Cardiac septum (tissue), 1 donor: ENCODE data around the gene LPP. TPM values are rescaled to one million over a fixed set of nuclear protein-coding genes. Genes with fewer than 3 reads are reported as not detected.

Source experiments
- DNase-seq: peaks from one replicate; pipeline ENCODE4 v3.0.0-alpha.2; 2020; ENCODE audit warnings: low spot score
- intact Hi-C: fragments of 100-400 bp; cut with DNase I; formaldehyde crosslinking; loops from one replicate; pipeline ENCODE4 v1.14.0; 2022
- total RNA-seq: library from RNA; stranded (reverse); fragmentation: NEBNext Ultra II Directional; extraction: Animal tissue kit (Norgen Biotek cat#: 25700); gene quantifications from one replicate; pipeline ENCODE4 v1.2.1, GENCODE V29; 2021
- donor health status: DM: no; HTN: no; CAD: no.

The LPP gene
- total RNA-seq, 1 donor from 2014 or later: 145 TPM

DNA sequence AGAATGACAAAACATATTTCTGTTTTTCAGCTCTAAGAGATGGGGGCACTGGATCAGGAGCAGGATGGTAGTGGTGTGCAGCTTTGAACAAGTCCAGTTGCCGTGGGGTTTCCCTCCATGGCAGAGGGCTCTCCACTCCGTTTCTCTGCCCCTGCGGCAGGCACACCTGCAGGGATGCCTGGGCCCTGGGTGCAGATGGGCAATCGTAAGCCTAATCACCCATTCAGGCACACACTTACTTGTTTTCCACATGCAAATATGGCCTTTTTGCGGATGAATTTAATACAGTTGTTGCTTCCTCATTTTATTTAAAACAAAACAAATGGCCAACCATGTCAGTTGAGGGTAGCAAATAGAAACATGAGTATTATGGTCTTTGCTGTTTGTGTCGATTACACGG lies 85.1 kb downstream of the LPP start:
- DNase-seq: no peak
- intact Hi-C loops: no loop called here

DNA sequence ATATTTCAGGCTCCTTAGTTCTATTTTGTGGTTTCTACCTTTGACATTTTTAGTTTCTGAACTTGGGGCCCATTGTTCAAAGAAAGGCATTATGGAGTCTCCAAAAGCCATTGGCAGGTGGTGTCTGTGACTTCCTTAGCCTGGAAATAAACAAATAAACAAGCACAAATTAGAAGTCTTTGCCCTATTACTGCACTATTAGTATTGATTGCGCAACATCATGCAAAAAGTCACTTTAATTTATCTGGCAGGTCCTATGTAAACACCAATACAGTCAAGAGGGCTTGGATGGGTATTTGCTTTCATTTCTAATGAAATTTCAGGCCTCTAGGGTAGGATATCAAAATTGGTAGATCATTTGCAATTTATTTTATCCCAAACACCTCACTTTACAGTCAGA lies 85.6 kb downstream of the LPP start:
- no peak for DNase-seq
- intact Hi-C loops: no loop called here

DNA sequence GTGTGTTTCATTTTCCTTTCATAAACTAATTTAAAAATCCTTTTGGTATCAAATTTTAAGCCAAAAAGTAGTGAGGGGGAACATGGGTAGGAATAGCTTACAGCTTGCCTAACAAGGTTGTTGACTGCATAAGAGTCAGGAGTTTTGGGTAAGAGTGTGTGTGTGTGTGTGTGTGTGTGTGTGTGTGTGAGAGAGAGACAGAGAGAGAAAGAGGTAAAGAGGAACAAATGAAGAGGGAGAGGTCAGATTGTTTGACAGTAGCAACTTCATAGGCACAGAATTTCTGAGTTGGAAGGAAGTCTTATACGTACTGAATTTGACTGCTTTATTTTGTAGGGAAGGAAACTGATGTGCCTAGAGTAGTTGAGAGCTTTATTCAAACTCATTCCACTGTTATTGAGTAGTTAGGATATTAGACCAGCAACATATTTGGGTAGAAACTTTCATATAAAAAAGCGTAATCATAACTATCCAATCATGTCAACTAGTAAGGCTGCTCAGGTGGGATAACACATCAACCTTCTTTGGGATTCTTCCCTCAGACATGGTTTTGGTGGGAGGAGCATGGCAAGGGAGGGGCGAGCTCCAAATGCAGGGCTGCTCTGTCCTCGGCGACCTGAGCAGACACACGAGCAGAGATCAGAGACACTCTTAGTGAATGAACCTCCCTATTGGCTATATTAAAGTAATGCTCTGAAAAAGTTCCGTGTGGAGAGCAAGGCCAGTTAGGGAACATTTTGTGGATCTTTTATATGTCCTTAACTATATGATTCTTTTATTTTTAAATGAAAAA lies 86.4 kb downstream of the LPP start:
- DNase-seq: no peak
- intact Hi-C loops: no loop called here

DNA sequence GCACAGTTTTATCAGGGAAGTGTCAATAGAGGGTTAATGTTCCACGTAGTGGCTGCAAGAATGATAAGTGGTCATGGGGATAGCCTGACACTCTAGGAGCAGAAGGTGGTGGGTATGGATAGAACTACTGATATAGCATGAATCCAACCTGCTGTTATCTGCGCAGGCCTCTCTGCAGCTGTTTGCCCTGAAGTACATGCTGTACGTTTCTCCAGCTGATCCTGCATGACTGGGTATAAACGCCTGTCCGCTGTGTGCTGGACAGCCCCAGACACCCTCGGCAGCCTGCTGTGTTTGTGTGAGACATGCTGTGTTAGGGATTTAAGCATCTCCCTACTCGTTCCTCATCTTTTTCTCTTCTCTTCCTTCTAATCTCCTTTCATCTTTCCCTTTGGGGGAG lies 87.1 kb downstream of the LPP start:
- peak; percentile 78 for DNase-seq
- intact Hi-C loops: no loop called here

DNA sequence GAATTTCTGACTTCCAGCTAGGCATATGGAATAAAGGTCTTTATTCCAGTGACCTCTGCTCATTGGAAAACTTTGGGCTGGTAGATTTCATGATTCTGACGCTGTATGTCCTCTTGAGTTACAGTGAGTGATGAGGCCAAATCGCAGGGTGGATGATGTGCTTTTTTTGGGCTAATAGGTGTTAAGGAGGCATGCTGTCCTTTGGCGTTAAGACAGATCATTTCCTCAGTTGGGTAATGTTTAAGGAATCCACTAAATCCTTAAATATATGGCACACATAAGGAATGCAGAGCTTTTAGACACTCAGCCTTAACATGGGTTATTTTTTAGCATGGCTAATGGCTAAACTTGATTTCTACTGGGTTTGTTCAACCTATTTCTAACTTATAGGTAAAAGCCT lies 87.9 kb downstream of the LPP start:
- no peak for DNase-seq
- intact Hi-C loops: no loop called here

DNA sequence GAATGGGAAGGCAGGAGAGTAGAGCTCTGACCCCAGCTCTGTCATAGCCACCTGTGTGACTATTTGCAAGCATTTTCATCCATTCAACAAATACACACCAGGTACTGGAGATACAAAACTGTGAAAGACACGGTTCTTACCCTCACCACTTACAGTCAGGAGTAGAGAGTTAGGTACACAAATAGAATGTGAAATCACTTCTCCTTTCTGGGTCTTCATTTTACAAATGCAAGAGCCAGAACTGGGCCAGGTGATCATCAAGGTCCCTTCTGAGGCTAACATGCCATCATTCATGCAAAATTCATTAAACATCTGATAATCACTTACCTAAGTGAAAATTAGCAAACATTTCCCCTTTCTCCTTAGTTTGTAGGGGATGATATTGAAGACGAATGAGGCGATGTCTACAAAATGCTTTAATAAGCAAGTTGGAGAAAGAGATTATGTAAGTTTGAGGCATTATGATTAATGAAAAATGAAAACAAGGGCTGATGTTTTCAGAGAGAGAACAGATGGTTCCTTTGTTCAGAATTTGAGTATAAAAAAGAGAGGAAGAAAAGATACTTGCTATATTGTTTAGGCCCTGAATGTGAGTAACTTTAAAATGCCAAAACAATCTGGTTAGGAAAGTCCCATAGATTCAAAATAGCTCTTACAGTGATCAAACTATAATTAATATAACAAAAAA lies 88.6 kb downstream of the LPP start:
- intact Hi-C loops: no loop called here

DNA sequence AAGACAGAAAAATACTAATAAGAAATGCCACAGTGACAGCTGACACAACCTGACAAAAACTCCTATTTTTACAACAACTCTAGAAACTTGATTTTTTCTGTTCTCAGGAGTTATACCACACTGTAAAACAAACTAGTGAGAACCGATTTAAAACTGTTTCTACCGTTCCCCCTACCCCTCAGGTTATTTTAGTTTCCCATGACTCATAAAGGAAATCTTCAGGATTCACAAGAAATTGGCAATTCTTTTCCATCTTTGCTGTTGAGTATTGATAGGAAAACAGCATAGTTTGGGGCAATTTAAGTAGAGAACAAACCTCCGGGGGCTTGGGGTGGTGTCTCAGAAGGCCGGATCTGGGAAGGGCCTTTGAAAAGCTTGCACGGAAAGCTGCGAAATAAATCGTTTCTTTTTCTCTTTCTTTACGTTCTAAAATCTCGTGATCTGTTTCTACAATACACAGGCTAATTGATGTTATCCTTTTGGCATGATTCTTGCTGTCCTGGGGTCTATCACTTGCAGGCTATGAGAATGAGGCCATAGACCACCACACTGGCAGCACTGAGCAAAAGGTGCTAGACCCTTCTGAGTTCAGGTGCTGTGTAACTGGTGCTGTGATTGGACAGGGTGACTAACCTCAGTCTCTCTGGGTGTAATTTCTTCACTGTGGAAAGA lies 89.3 kb downstream of the LPP start:
- no peak for DNase-seq
- intact Hi-C loops: no loop called here

More for the DNA sequence above, 88.6 kb downstream of the LPP start:
- no peak for DNase-seq

DNA sequence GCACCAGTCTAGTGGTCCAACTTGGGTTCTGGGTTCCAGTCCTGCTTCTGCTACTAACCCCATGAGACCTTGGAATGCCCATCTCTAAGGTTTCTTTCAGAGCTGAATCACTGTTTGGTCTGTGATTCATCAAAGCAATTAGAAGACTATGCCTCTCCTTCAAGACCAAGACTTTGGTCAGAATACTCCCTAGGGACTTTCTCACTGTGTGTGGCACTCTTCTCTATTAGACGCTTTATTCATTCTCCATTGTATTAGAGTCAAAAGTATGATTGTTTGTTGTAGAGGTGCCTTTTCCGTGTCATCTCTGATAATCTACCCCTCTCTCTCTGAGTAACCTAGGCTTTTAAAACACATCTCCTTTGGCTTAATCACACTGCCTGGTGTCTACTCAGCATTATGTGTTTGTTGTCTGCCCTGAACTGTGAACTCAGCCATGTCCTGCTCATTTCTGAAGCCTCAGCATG lies 90.5 kb downstream of the LPP start:
- DNase-seq: no peak
- intact Hi-C loops: no loop called here

DNA sequence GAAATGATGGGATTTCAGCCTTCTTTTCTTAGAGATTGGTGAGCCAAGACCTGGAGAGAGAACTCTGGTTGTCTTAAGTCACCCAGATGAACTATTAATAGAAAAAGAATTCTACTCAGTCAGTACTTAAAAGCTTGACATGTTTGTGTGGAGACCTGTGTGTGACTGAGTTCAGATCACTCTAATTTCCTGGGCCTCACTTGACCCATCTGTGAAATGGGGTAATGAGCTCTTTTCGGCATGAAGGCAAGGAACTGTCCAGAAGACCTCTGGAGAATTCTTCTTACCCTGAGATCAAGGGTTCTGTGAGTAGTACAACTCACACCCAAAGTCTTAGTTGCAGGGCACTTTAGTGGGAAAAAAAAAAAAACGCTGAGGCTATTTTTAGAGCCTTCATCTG lies 92.9 kb downstream of the LPP start:
- no peak for DNase-seq
- intact Hi-C loops: no loop called here

DNA sequence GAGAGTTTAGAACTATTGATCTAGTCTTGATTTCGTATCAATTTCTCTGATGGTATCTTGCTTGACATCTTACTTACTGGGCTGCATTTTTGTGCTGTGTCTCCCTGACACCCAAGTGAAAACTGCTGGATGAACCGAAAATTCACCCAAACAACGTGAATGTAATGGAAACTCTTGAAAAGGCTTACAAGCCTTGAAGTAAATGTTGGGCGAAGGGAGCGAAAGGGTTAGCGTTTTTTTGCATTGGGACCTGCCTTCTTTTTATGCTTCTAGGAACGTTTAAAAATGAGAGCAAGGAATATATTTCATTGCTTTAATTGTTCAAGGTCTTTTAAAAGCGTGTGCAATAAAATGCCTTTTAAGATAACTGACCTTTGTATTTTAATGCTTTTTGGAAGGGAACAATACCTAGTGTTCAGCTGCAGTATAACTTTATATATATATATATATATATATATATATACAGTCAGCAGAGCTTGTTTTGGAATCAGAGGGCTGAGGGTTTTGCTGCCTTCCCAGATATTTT lies 94.1 kb downstream of the LPP start:
- intact Hi-C loops: no loop called here
- no peak for DNase-seq

DNA sequence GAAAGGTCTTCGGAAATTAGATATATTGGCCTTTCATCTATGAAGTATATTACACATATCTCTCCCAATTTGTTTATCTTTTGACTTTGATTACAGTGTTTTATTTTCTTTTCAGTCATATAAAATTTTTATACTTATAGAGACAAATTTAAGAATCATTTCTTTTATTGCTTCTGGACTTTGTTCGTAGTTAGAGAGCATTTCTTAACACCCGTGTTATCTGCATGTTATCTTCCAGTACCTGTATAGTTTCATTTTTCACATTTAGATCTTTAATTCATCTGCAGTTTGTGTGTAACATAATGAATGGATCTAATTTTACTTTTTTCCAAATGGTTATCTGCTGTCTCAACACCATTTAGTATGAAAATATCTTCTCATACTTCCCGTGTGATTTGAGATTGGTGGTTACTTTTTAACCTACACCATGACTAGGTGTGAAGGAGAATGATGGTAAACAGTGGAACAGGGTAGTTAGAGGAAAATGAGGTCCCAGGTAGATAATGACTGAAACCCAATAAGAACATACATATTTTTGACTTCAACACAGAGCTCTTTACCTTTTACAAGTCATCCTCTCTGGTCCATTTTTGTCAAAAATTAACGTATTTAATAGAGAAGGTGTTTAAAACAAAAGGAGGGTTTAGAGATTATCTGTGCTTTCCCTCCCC lies 99.3 kb downstream of the LPP start:
- intact Hi-C loops: no loop called here
- DNase-seq: no peak

DNA sequence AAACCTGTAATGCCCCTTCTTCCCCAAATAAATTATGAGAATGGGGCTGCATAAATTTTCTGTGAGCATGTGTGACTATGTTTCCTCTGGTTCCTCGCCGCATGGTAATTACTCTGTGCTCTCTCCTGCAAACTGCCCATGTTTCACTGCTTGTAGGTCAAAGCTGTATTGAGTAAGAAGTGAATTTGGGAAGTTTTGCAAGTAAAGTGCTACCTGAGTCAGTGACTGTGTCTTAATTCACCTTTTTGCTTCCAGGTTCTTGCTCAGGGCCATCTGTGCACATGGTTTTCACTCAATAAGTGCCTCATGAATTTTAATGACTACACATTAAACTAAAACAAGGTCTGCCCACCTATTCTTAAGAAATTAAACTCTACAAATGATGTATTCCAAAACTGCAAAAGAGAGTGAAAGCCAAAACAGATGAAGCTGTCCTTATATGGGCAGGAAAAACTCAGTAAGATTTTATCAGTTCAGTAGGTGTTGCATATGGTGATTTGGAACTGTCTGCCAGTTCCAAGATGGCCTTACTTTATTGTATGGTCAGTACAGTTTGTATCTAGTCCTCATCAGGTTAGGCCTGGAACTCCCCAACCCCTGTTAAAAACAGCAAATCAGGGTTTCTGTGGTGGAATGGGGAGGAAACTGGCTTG lies 100.0 kb downstream of the LPP start:
- DNase-seq: no peak
- intact Hi-C loops: no loop called here

DNA sequence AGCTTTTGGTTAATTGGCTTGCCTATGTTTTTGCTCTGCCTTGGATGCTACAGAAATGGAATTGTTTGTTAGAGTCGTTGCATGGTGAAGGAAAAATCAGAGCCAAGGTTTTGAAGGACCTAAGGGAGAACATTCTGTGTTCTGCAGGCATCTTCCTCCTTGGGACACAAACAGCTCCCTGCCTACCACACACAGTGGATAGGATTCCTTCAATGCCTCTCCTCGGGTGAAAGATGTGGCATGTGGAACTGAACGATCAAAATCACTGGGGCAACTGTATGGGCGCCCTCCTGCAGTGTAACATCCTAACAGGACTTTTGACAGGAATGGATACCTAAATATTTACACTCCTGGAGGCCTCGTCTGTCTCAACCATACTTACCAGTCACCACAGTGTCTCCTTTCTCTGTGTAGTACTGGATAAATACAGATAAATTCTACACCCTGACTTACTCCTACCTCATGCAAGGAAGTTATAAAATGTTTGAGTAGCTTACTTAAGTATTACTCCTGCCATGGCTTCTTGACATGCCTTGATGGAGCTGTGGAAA lies 100.6 kb downstream of the LPP start:
- no peak for DNase-seq
- intact Hi-C loops: no loop called here

DNA sequence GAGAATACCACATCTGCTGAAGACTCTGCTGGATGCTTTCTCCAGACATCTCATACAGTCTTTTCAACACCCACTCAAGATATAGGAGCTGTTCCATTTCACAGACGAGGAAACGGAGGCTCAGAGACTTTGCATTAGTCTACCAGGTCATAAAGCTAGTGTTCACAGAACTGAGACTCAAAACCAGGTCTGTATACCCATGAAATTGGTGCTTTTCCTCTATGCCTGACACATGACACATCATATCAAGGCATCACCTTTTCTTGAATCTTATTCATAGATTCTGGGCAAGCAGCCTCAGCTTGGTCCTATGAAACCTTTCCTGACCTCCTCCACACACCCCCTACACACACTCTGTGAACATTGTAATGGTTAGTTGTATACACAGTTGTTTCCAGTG lies 101.2 kb downstream of the LPP start:
- intact Hi-C loops: no loop called here
- DNase-seq: no peak

DNA sequence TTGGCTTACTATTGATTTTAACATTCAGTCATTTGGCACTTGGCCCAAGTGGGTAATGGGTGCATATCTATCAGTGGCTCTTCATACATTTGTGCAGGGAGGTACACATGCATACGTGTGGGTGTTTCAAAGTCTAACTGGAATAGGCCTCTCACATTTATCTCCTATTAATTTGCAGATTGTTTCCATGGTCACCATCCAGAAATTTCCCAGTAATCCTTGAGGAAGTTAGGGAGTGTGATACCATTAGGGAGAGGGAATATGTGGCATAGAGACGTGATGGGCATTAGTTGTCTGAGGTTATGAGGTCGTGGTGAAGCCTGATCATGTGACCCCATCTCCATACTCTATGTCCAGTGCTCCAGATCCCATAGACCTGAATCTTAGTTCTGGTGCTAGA lies 102.8 kb downstream of the LPP start:
- intact Hi-C loops: no loop called here

DNA sequence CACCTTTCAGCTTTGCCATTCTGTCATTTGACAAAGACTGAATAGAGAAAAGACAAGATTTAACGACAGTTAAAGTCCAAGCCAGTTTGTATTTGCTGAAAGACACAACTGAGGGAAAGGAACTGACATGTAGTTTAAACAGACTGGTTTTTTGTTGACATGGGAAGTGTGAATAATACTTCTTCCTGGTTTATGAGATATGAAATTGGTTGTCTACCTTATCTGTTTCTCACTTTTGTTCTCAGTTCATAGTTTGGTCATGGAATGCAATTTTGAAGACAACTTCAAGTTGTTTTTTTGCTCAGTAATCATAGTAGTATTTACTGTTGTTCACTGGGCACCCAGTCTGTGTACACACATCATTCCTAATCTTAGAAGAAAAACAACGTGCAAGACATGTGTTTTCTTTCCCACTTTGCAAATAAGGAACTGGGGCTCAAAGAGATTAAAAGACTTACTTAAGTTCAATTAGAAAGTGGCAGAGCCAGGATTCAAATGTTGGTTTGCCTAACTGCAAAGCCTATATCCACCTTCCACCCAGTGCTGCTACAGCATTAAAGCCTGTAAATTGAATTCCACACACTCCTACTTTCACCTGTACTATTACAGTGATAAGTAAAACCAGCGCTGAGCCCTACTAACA lies 103.5 kb downstream of the LPP start:
- DNase-seq: no peak
- intact Hi-C loops: no loop called here

More for the DNA sequence above, 102.8 kb downstream of the LPP start:
- DNase-seq: no peak

DNA sequence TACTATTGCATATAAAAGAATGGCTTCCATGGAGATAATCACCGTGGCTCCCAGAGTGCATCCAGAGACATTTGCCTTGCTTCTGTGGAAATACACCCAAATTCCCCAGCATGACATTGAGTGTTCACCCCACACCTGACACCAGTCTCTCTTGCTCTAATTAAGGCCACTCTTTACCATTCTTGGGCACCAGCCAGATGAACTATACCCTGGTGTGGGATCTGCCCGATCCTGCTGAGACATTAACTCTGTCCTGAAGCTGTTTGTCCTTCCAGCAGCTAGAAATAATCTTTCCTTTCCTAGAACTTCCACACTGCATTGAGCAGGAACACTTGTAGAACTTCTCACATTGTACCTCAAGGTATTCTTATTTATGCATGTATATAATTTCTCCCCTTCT lies 105.2 kb downstream of the LPP start:
- intact Hi-C loops: no loop called here

DNA sequence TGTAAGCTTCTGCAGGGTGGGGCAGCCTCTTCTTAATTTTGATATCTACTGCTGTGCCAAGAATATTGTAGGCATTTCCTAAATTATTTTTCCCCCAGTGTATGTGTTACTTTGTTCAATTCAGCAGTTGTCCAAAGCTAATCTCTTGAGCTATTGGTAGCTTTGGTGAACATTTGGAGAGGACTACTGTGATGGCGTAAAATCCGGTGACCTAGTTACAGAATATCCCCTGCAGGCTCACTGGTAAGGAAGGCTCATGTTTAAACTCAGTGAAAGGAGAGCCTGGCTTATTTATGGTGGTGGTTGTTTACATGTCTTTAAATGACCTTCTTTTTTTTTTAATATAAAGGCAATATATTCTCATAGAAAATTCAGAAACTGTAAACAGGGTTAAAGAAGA lies 105.6 kb downstream of the LPP start:
- no peak for DNase-seq
- intact Hi-C loops: no loop called here

More for the DNA sequence above, 105.2 kb downstream of the LPP start:
- DNase-seq: no peak

DNA sequence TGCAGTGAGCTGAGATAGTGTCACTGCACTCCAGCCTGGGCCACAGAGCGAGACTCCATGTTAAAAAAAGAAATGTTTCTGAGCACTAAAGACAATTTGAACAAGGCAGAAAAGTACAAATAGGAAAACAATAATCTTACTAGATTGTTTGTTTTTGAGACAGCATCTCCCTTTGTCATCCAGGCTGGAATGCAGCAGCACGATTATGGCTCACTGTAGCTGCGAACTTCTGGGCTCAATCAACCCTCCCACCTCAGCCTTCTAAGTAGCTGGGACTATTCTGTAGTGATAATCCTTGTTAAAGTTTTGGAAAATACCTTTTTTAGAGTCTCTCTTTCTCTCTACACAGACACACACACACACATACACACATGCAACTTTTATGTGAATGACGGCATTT lies 107.1 kb downstream of the LPP start:
- intact Hi-C loops: loop anchor here (5.0 to 10.0 kb wide), 4 partner anchors 84 to 694 kb away; no protein-coding TSS in a partner anchor
- no peak for DNase-seq
